H9 (cell line): ENCODE measurements around the gene CACNA1D. TPM values are rescaled to one million over a fixed set of nuclear protein-coding genes. Genes with fewer than 3 reads are reported as not detected.

ENCODE experiments used
- DNase-seq: peaks from one replicate; pipeline ENCODE4 v3.0.0-alpha.2; 2017
- H2AFZ ChIP-seq: one replicate; pipeline ENCODE4 v1.6.1; 2013; ENCODE audit warnings: mild to moderate bottlenecking, low read length, control low read depth, moderate library complexity
- H2AK5ac ChIP-seq: 2 replicates; pipeline ENCODE4 v1.6.1; 2013; ENCODE audit warnings: low read length, control low read depth, mixed read lengths; ENCODE audit not compliant: insufficient read length
- H2BK120ac ChIP-seq: one replicate; pipeline ENCODE4 v1.6.1; 2013; ENCODE audit warnings: low read depth, mild to moderate bottlenecking, low read length, control low read depth, inconsistent platforms; ENCODE audit not compliant: poor library complexity, severe bottlenecking
- H2BK12ac ChIP-seq: 2 replicates; pipeline ENCODE4 v1.6.1; 2013; ENCODE audit warnings: low read length, control low read depth, mixed read lengths, low read depth; ENCODE audit not compliant: insufficient read length
- H2BK15ac ChIP-seq: 2 replicates; pipeline ENCODE4 v1.6.1; 2013; ENCODE audit warnings: low read depth, low read length, control low read depth
- H2BK20ac ChIP-seq: one replicate; pipeline ENCODE4 v1.6.1; 2013; ENCODE audit warnings: low read depth, mild to moderate bottlenecking, low read length, control low read depth, inconsistent platforms; ENCODE audit not compliant: poor library complexity, severe bottlenecking
- H2BK5ac ChIP-seq: 2 replicates; pipeline ENCODE4 v1.6.1; 2013; ENCODE audit warnings: low read length, control low read depth, mixed read lengths; ENCODE audit not compliant: insufficient read length
- H3K14ac ChIP-seq: 2 replicates; pipeline ENCODE4 v1.6.1; 2013; ENCODE audit warnings: low read length, control low read depth; ENCODE audit not compliant: insufficient read depth
- H3K18ac ChIP-seq: 2 replicates; pipeline ENCODE4 v1.6.1; 2013; ENCODE audit warnings: low read depth, mild to moderate bottlenecking, mixed read lengths, low read length, control low read depth; ENCODE audit not compliant: insufficient read length
- H3K23ac ChIP-seq: 2 replicates; pipeline ENCODE4 v1.6.1; 2013; ENCODE audit warnings: low read length, control low read depth, mixed read lengths, low read depth; ENCODE audit not compliant: insufficient read length
- H3K23me2 ChIP-seq: 2 replicates; pipeline ENCODE4 v1.6.1; 2013; ENCODE audit warnings: low read depth, mild to moderate bottlenecking, mixed read lengths, low read length, control low read depth; ENCODE audit not compliant: insufficient read length, poor library complexity, severe bottlenecking
- H3K27ac ChIP-seq: 2 replicates; pipeline ENCODE4 v1.5.1; 2013; ENCODE audit warnings: low read length, control low read depth, mixed read lengths, low read depth; ENCODE audit not compliant: insufficient read length
- H3K27me3 ChIP-seq: 2 replicates; pipeline ENCODE4 v1.6.1; 2013; ENCODE audit warnings: low read length, control low read depth, inconsistent platforms; ENCODE audit not compliant: insufficient read depth
- H3K4ac ChIP-seq: 2 replicates; pipeline ENCODE4 v1.6.1; 2013; ENCODE audit warnings: low read depth, mild to moderate bottlenecking, control low read depth, inconsistent platforms, low read length, moderate library complexity
- H3K4me1 ChIP-seq: 2 replicates; pipeline ENCODE4 v1.6.1; 2013; ENCODE audit warnings: low read length, control low read depth, inconsistent platforms; ENCODE audit not compliant: insufficient read depth
- H3K4me2 ChIP-seq: 2 replicates; pipeline ENCODE4 v1.6.1; 2013; ENCODE audit warnings: low read length, control low read depth, mixed read lengths; ENCODE audit not compliant: insufficient read length, insufficient read depth
- H3K56ac ChIP-seq: 2 replicates; pipeline ENCODE4 v1.6.1; 2013; ENCODE audit warnings: low read depth, mild to moderate bottlenecking, mixed read lengths, low read length, control low read depth; ENCODE audit not compliant: insufficient read length
- H3K79me1 ChIP-seq: 2 replicates; pipeline ENCODE4 v1.6.1; 2013; ENCODE audit warnings: low read depth, mild to moderate bottlenecking, moderate library complexity, low read length, control low read depth, inconsistent platforms; ENCODE audit not compliant: insufficient read depth, poor library complexity, severe bottlenecking
- H3K79me2 ChIP-seq: 2 replicates; pipeline ENCODE4 v1.6.1; 2013; ENCODE audit warnings: low read length, control low read depth, inconsistent platforms; ENCODE audit not compliant: insufficient read depth
- H3K9ac ChIP-seq: 2 replicates; pipeline ENCODE4 v1.6.1; 2013; ENCODE audit warnings: low read length, control low read depth, mixed read lengths; ENCODE audit not compliant: insufficient read length; ENCODE audit errors: extremely low read depth
- H3K9me3 ChIP-seq: one replicate; pipeline ENCODE4 v1.6.1; 2013; ENCODE audit warnings: low read depth, low read length, inconsistent platforms; ENCODE audit not compliant: control insufficient read depth
- H3T11ph ChIP-seq: one replicate; pipeline ENCODE4 v1.6.1; 2013; ENCODE audit warnings: mild to moderate bottlenecking, low read length, control low read depth, inconsistent platforms
- H4K20me1 ChIP-seq: one replicate; pipeline ENCODE4 v1.6.1; 2013; ENCODE audit not compliant: control insufficient read depth, insufficient read length, insufficient read depth
- H4K5ac ChIP-seq: 2 replicates; pipeline ENCODE4 v1.6.1; 2013; ENCODE audit warnings: low read depth, mild to moderate bottlenecking, mixed read lengths, low read length, control low read depth; ENCODE audit not compliant: insufficient read length
- H4K8ac ChIP-seq: replicated peaks from 2 replicates; pipeline ENCODE4 v1.6.1; 2013; ENCODE audit warnings: low read length, control low read depth, mixed read lengths, low read depth; ENCODE audit not compliant: insufficient read length
- H4K91ac ChIP-seq: 2 replicates; pipeline ENCODE4 v1.6.1; 2013; ENCODE audit warnings: low read depth, mild to moderate bottlenecking, moderate library complexity, mixed read lengths, low read length, control low read depth; ENCODE audit not compliant: insufficient read length
- H3K27ac Mint-ChIP-seq, 3 experiments: 2 replicates in 2 of 3; 3 replicates in 1 of 3; pipeline ENCODE4 v1.8.0; 2020 to 2021; ENCODE audit warnings: mixed read lengths in 3 of 3, mild to moderate bottlenecking in 1 of 3, moderate library complexity in 1 of 3
- H3K27me3 Mint-ChIP-seq: 2 replicates; pipeline ENCODE4 v1.8.0; 2021; ENCODE audit warnings: low read depth, mild to moderate bottlenecking, moderate library complexity, mixed read lengths
- H3K36me3 Mint-ChIP-seq, 3 experiments: 2 replicates in 2 of 3; 3 replicates in 1 of 3; pipeline ENCODE4 v1.8.0; 2020 to 2021; ENCODE audit warnings: low read depth in 3 of 3, mixed read lengths in 3 of 3; ENCODE audit not compliant: insufficient read depth in 1 of 3
- H3K4me1 Mint-ChIP-seq, 2 experiments: 2 replicates each; pipeline ENCODE4 v1.8.0; 2020; ENCODE audit warnings: mixed read lengths in 2 of 2
- H3K4me3 Mint-ChIP-seq, 2 experiments: 2 replicates in 1 of 2; 3 replicates in 1 of 2; pipeline ENCODE4 v1.8.0; 2020 to 2021; ENCODE audit warnings: mild to moderate bottlenecking in 2 of 2, mixed read lengths in 2 of 2, moderate library complexity in 1 of 2
- H3K9me3 Mint-ChIP-seq, 2 experiments: 2 replicates in 1 of 2; 3 replicates in 1 of 2; pipeline ENCODE4 v1.8.0; 2020; ENCODE audit warnings: mild to moderate bottlenecking in 2 of 2, mixed read lengths in 2 of 2, moderate library complexity in 1 of 2
- CTCF ChIP-seq: fragments of 200-600 bp; sonication (generic); conservative IDR thresholded peaks from 3 replicates; pipeline ENCODE4 v1.8.0; 2021; ENCODE audit warnings: antibody characterized with exemption, mild to moderate bottlenecking
- WGBS: extraction: QIAGEN DNeasy Blood & Tissue Kit; methylation state at CpG from one replicate; pipeline ENCODE4 v1.1.7; 2013; ENCODE audit warnings: missing lambda C conversion rate, low lambda C conversion rate, mixed read lengths; ENCODE audit not compliant: insufficient read length; ENCODE audit errors: extremely low coverage; 5-methylcytosine and 5-hydroxymethylcytosine counted together
- total RNA-seq: library from RNA; stranded (reverse); gene quantifications from 2 replicates; pipeline ENCODE4 v1.2.1, GENCODE V29; 2021

The CACNA1D gene
- total RNA-seq, 1 experiment from 2014 or later: 3.5 TPM

GRCh38 chr3:53726643-53727042 is 232.2 kb downstream of the CACNA1D start:
- H3K9me3 Mint-ChIP-seq: no peaks in the 10 kb centered on the region
- no peak for DNase-seq

More at GRCh38 chr3:53726643-53727042, 232.2 kb downstream of the CACNA1D start:
- H3K4me1 ChIP-seq: no peaks in the 10 kb centered on the region
- no peak overlapping the region for H3K23ac ChIP-seq
- H3K27me3 ChIP-seq: no peaks in the 10 kb centered on the region
- H3K4ac ChIP-seq: no peak overlapping the region
- H3T11ph ChIP-seq: no peak overlapping the region
- no peak overlapping the region for H2AK5ac ChIP-seq
- WGBS: no CpG with 5 or more reads among the region's 9 CpGs
- no peak overlapping the region for H3K27ac ChIP-seq
- H3K27me3 Mint-ChIP-seq: peaks cover 2% of the 10 kb centered on the region; the same call in 1 of the 2 replicates
- no peak overlapping the region for H3K18ac ChIP-seq
- H2BK5ac ChIP-seq: no peak overlapping the region
- H4K5ac ChIP-seq: no peak overlapping the region
- no peak overlapping the region for H3K14ac ChIP-seq
- H2BK12ac ChIP-seq: no peak overlapping the region
- H3K4me2 ChIP-seq: no peak overlapping the region
- H3K9ac ChIP-seq: no peak overlapping the region
- no peak overlapping the region for H2AFZ ChIP-seq
- no peaks in the 10 kb centered on the region for H3K9me3 ChIP-seq
- TF ChIP-seq CTCF: peak; percentile 25; the same call in 2 of the 3 replicates
- H4K91ac ChIP-seq: no peak overlapping the region
- H3K36me3 Mint-ChIP-seq: no peaks in the 10 kb centered on the region; a peak in 1 of 7 replicates
- no peaks in the 10 kb centered on the region for H3K4me1 Mint-ChIP-seq
- no peak overlapping the region for H3K56ac ChIP-seq
- H3K79me1 ChIP-seq: no peaks in the 10 kb centered on the region
- H4K8ac ChIP-seq: no peak overlapping the region
- H3K4me3 Mint-ChIP-seq: no peak overlapping the region
- no peaks in the 10 kb centered on the region for H3K23me2 ChIP-seq
- no peaks in the 10 kb centered on the region for H4K20me1 ChIP-seq
- H2BK120ac ChIP-seq: no peak overlapping the region
- no peak overlapping the region for H3K27ac Mint-ChIP-seq
- H3K79me2 ChIP-seq: no peaks in the 10 kb centered on the region
- no peak overlapping the region for H2BK15ac ChIP-seq
- H2BK20ac ChIP-seq: no peak overlapping the region
